Measurements from ENCODE around the gene CCDC40.

DNA sequence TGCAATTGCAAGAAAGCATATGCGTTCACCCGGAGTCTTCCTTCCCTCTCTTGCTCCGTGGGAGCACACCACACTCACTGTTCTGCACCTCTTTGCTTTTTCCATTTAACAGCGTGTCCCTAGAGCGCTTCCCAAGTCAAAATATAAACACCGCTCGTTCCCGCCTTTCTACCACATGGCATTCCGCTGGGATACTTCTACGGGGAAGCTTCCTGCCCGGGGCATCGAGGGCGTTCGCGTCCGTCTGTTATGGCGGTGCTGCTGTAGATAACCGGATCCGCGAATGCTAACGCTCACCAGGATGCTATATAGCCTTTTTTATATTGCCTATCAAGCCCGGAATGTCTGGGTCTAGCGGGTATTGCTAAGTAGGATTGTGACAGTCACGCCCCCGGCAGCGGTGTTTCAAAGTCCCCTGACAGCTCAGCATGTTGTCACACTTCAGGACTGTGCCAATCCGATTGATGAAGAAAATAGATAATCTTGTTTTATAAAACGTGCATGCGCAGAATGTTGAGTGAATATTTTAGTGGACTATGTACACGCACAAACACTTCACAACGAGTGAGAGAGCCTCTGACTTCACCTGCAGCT, 31.0 kb downstream of the CCDC40 start:
- TF ChIP-seq CTCF (IDR thresholded peaks at IDR 0.05) (no peak), EZH2 (IDR thresholded peaks at IDR 0.05; ENCODE audit: borderline replicate concordance, insufficient read depth, low read depth, low read length, poor library complexity, severe bottlenecking) (no peak)

All from B cell (primary cell).